NCI-H2029 treated with DMSO at 0.1 percent for 48 hours (cell line): Measurements from ENCODE around the gene ZGPAT.

Source experiments
- DNase-seq: peaks from one replicate; lab custom pipeline; 2025; lab: John Stamatoyannopoulos, UW

ZGPAT gene

GRCh38 chr20:63745424-63745805 lies 37.6 kb downstream of the ZGPAT start:
- no peak for DNase-seq

GRCh38 chr20:63745961-63746731 lies 38.3 kb downstream of the ZGPAT start:
- no peak for DNase-seq

GRCh38 chr20:63746751-63747315 lies 39.0 kb downstream of the ZGPAT start:
- DNase-seq = no peak

- no peak for DNase-seq
Observed at GRCh38 chr20:63747622-63748069, 39.8 kb downstream of the ZGPAT start.

GRCh38 chr20:63748070-63748933 lies 40.5 kb downstream of the ZGPAT start:
- no peak for DNase-seq

GRCh38 chr20:63748934-63749270 lies 41.1 kb downstream of the ZGPAT start:
- no peak for DNase-seq

- DNase-seq = no peak
Observed at GRCh38 chr20:63749597-63750508, 42.0 kb downstream of the ZGPAT start.

- DNase-seq = no peak
Observed at GRCh38 chr20:63750807-63751470, 43.1 kb downstream of the ZGPAT start.

- DNase-seq = no peak
Observed at GRCh38 chr20:63751471-63752271, 43.8 kb downstream of the ZGPAT start.

- no peak for DNase-seq
Observed at GRCh38 chr20:63752411-63753101, 44.7 kb downstream of the ZGPAT start.

- DNase-seq = no peak
Observed at GRCh38 chr20:63753381-63753780, 45.5 kb downstream of the ZGPAT start.

- no peak for DNase-seq
Observed at GRCh38 chr20:63754008-63754407, 46.2 kb downstream of the ZGPAT start.

- no peak for DNase-seq
Observed at GRCh38 chr20:63755933-63756647, 48.3 kb downstream of the ZGPAT start.

- no peak for DNase-seq
Observed at GRCh38 chr20:63756648-63756991, 48.8 kb downstream of the ZGPAT start.

GRCh38 chr20:63758152-63758551 lies 50.3 kb downstream of the ZGPAT start:
- no peak for DNase-seq

GRCh38 chr20:63759377-63759901 lies 51.6 kb downstream of the ZGPAT start:
- no peak for DNase-seq

- DNase-seq = no peak
Observed at GRCh38 chr20:63765082-63765873, 57.4 kb downstream of the ZGPAT start.

- no peak for DNase-seq
Observed at GRCh38 chr20:63765902-63766301, 58.1 kb downstream of the ZGPAT start.
